ENCODE data around the gene PROSER2. TPM values are rescaled to one million over a fixed set of nuclear protein-coding genes. Genes with fewer than 3 reads are reported as not detected.

PROSER2 gene
- total RNA-seq, 1 experiment from 2014 or later = 4.1 TPM

GRCh38 chr10:11858093-11858492 lies 34.9 kb downstream of the PROSER2 start:
- Histone ChIP-seq H3K9me3 (ENCODE audit: control insufficient read depth, insufficient read depth, low read depth, low read length) (no peaks in the 10 kb centered on the region), H3K27ac (ENCODE audit: low read length) (no peak overlapping the region), H3K4me3 (ENCODE audit: low read depth in 2 of 2, low read length in 2 of 2) (no peak overlapping the region), H3K36me3 (ENCODE audit: control insufficient read depth, insufficient read depth, low read length) (no peaks in the 10 kb centered on the region), H3K27me3 (ENCODE audit: control insufficient read depth, insufficient read depth, low read length) (no peaks in the 10 kb centered on the region), H3K4me1 (ENCODE audit: control insufficient read depth, insufficient read depth, low read length) (no peaks in the 10 kb centered on the region)
- ATAC-seq = no peak
- no TSS peak for BruUV-seq (replicated peaks)
- no peak for DNase-seq (ENCODE audit: low read depth, low spot score)
- ChIA-PET CTCF (no interaction called here), POLR2A (no interaction called here)
- intact Hi-C loops (cut with micrococcal nuclease; ENCODE audit: unreplicated experiment) (no loop called here), in situ Hi-C loops (cut with HindIII; ENCODE audit: low pct_unique_long_range_greater_than_20kb, low sequenced_read_pairs) (no loop called here)
- no peak for TF ChIP-seq SIN3A (IDR thresholded peaks at IDR 0.05; ENCODE audit: borderline replicate concordance, insufficient read depth, low read depth, low read length)
- TF ChIP-seq POLR2AphosphoS5 (IDR thresholded peaks at IDR 0.05; ENCODE audit: low read depth, low read length) = no peak
- no peak for TF ChIP-seq CTCF (IDR thresholded peaks at IDR 0.05)
- no peak for TF ChIP-seq TCF7L2 (IDR thresholded peaks at IDR 0.05; ENCODE audit: low read depth, low read length)
- TF ChIP-seq REST (IDR thresholded peaks at IDR 0.05; ENCODE audit: insufficient read depth in 1 of 2, low read depth in 2 of 2, low read length in 1 of 2) = no peak

- Histone ChIP-seq H3K27ac (ENCODE audit: low read length) (no peak overlapping the region), H3K36me3 (ENCODE audit: control insufficient read depth, insufficient read depth, low read length) (no peaks in the 10 kb centered on the region), H3K27me3 (ENCODE audit: control insufficient read depth, insufficient read depth, low read length) (no peaks in the 10 kb centered on the region), H3K4me3 (ENCODE audit: low read depth in 2 of 2, low read length in 2 of 2) (no peak overlapping the region), H3K4me1 (ENCODE audit: control insufficient read depth, insufficient read depth, low read length) (no peaks in the 10 kb centered on the region), H3K9me3 (ENCODE audit: control insufficient read depth, insufficient read depth, low read depth, low read length) (no peaks in the 10 kb centered on the region)
- TF ChIP-seq TCF7L2 (IDR thresholded peaks at IDR 0.05; ENCODE audit: low read depth, low read length) (no peak), POLR2AphosphoS5 (IDR thresholded peaks at IDR 0.05; ENCODE audit: low read depth, low read length) (no peak), REST (IDR thresholded peaks at IDR 0.05; ENCODE audit: insufficient read depth in 1 of 2, low read depth in 2 of 2, low read length in 1 of 2) (no peak), CTCF (IDR thresholded peaks at IDR 0.05) (no peak), SIN3A (IDR thresholded peaks at IDR 0.05; ENCODE audit: borderline replicate concordance, insufficient read depth, low read depth, low read length) (no peak)
- in situ Hi-C loops (cut with HindIII; ENCODE audit: low pct_unique_long_range_greater_than_20kb, low sequenced_read_pairs) (no loop called here), intact Hi-C loops (cut with micrococcal nuclease; ENCODE audit: unreplicated experiment) (no loop called here)
- no TSS peak for BruUV-seq (replicated peaks)
- ChIA-PET CTCF (no interaction called here), POLR2A (no interaction called here)
- ATAC-seq = no peak
- DNase-seq (ENCODE audit: low read depth, low spot score) = no peak
These were observed 38.2 kb downstream of the PROSER2 start for GRCh38 chr10:11861341-11861740.

All from Panc1 (cell line).